HCT116 (cell line): ENCODE results near the gene ITGAD. TPM values are rescaled to one million over a fixed set of nuclear protein-coding genes. Genes with fewer than 3 reads are reported as not detected.

Experiments used
- ATAC-seq: fragments of 200-7000 bp; cut with Tn5 transposase; 2 replicates; pipeline ENCODE4 v1.9.1; 2020; ENCODE audit warnings: mild to moderate bottlenecking, moderate library complexity
- BruUV-seq: library from RNA; stranded (reverse); fragments of 400-500 nt; replicated peaks from 2 replicates; lab custom pipeline; 2021; lab: Mats Ljungman, UMichigan
- CTCF ChIA-PET: fragments of 300-600 bp; sonication (Branson Sonifier 250); formaldehyde crosslinking; loops from one replicate; lab custom pipeline; 2021; ENCODE audit warnings: antibody characterized with exemption; lab: Charles Lee
- POLR2A ChIA-PET: fragments of 300-600, 350-600 bp; sonication (Branson Sonifier 250); formaldehyde crosslinking; loops from one replicate; lab custom pipeline; 2021; ENCODE audit warnings: antibody characterized with exemption; lab: Charles Lee
- RAD21 ChIA-PET, 2 experiments: fragments of 300-600 bp; sonication (Branson Sonifier 250); formaldehyde crosslinking; loops; one replicate each; lab custom pipeline; 2023; ENCODE audit warnings: low total read pairs in 2 of 2; ENCODE audit not compliant: uncharacterized antibody in 2 of 2, unreplicated experiment in 2 of 2, low non-redundant PET in 1 of 2; lab: Charles Lee
- DNase-seq: peaks from one replicate; pipeline ENCODE4 v3.0.0-alpha.2; 2010; ENCODE audit warnings: low read depth, low spot score
- H2AFZ ChIP-seq: fragments of 200-600 bp; shearing (Covaris generic), sonication (generic); 2 replicates; pipeline ENCODE4 v1.6.1; 2017; ENCODE audit warnings: low read depth, mixed run types, mixed read lengths, antibody characterized with exemption, low read length; ENCODE audit not compliant: poor library complexity, severe bottlenecking
- H3K27ac ChIP-seq: 2 replicates; pipeline ENCODE4 v1.5.1; 2012; ENCODE audit warnings: low read depth, low read length
- H3K27me3 ChIP-seq: fragments of 200-600 bp; sonication (generic); 2 replicates; pipeline ENCODE4 v1.6.1; 2016; ENCODE audit warnings: mixed run types, low read length, mixed read lengths; ENCODE audit not compliant: insufficient read depth
- H3K36me3 ChIP-seq, 2 experiments: fragments of 200-500 bp in 1 of 2; fragments of 200-600 bp in 1 of 2; sonication (Bioruptor generic) in 1 of 2; sonication (generic) in 1 of 2; 2 replicates each; pipeline versions ENCODE4 v1.5.1 to v1.6.1; 2014 to 2016; ENCODE audit warnings: low read length in 2 of 2, inconsistent platforms in 1 of 2, mixed read lengths in 1 of 2, mixed run types in 1 of 2; ENCODE audit not compliant: insufficient read depth in 2 of 2, control insufficient read depth in 1 of 2
- H3K4me1 ChIP-seq, 2 experiments: fragments of 200-600 bp in 1 of 2; sonication (generic) in 1 of 2; 2 replicates each; pipeline versions ENCODE4 v1.5.1 to v1.6.1; 2012 to 2017; ENCODE audit warnings: low read length in 2 of 2, inconsistent platforms in 1 of 2, mild to moderate bottlenecking in 1 of 2, mixed read lengths in 1 of 2, mixed run types in 1 of 2, moderate library complexity in 1 of 2; ENCODE audit not compliant: insufficient read depth in 2 of 2, control insufficient read depth in 1 of 2
- H3K4me2 ChIP-seq: fragments of 200-600 bp; sonication (generic); 2 replicates; pipeline ENCODE4 v1.6.1; 2017; ENCODE audit warnings: mixed run types, low read length, mixed read lengths
- H3K4me3 ChIP-seq, 2 experiments: fragments of 200-600 bp in 1 of 2; sonication (generic) in 1 of 2; replicated peaks in 1 of 2; 2 replicates each; pipeline ENCODE4 v1.5.1; 2011 to 2016; ENCODE audit warnings: low read length in 2 of 2, control low read depth in 1 of 2, low read depth in 1 of 2, mild to moderate bottlenecking in 1 of 2, mixed read lengths in 1 of 2, mixed run types in 1 of 2
- H3K79me2 ChIP-seq: fragments of 200-600 bp; sonication (generic); 2 replicates; pipeline ENCODE4 v1.6.1; 2017; ENCODE audit warnings: mild to moderate bottlenecking, mixed run types, low read length, moderate library complexity, mixed read lengths; ENCODE audit not compliant: insufficient read depth
- H3K9ac ChIP-seq: fragments of 200-600 bp; sonication (generic); 2 replicates; pipeline ENCODE4 v1.6.1; 2016; ENCODE audit warnings: low read length, mixed read lengths
- H3K9me2 ChIP-seq: fragments of 200-600 bp; sonication (generic), shearing (Covaris generic); 2 replicates; pipeline ENCODE4 v1.6.1; 2017; ENCODE audit warnings: mixed run types, mild to moderate bottlenecking, moderate library complexity; ENCODE audit not compliant: insufficient read depth
- H3K9me3 ChIP-seq, 2 experiments: fragments of 200-500 bp in 1 of 2; fragments of 200-600 bp in 1 of 2; sonication (Bioruptor generic) in 1 of 2; sonication (generic) in 1 of 2; 2 replicates each; pipeline ENCODE4 v1.6.1; 2014 to 2017; ENCODE audit warnings: low read length in 2 of 2, mixed read lengths in 2 of 2, inconsistent platforms in 1 of 2, low read depth in 1 of 2, mild to moderate bottlenecking in 1 of 2, mixed run types in 1 of 2, moderate library complexity in 1 of 2; ENCODE audit not compliant: control insufficient read depth in 1 of 2, insufficient read depth in 1 of 2
- H4K20me1 ChIP-seq: fragments of 200-600 bp; sonication (generic), shearing (Covaris generic); 2 replicates; pipeline ENCODE4 v1.6.1; 2017; ENCODE audit warnings: mixed run types, mild to moderate bottlenecking, moderate library complexity; ENCODE audit not compliant: insufficient read depth
- CBX3 ChIP-seq: IDR thresholded peaks from 2 replicates; pipeline ENCODE4 v1.6.1; 2012; ENCODE audit warnings: low read depth
- CEBPB ChIP-seq: IDR thresholded peaks from 2 replicates; pipeline ENCODE4 v1.6.1; 2012; ENCODE audit warnings: low read depth
- CTCF ChIP-seq, 3 experiments: fragments of 200-600 bp in 1 of 3; sonication (generic) in 1 of 3; IDR thresholded peaks in 2 of 3; conservative IDR thresholded peaks in 1 of 3; 2 replicates each; pipeline ENCODE4 v1.5.1; 2012 to 2017; ENCODE audit warnings: low read depth in 2 of 3, low read length in 2 of 3, antibody characterized with exemption in 1 of 3, borderline replicate concordance in 1 of 3, control low read depth in 1 of 3, mild to moderate bottlenecking in 1 of 3, mixed read lengths in 1 of 3, mixed run types in 1 of 3, moderate library complexity in 1 of 3; ENCODE audit not compliant: insufficient read depth in 1 of 3
- EGR1 ChIP-seq: IDR thresholded peaks from 2 replicates; pipeline ENCODE4 v1.6.1; 2012; ENCODE audit warnings: low read depth
- ELF1 ChIP-seq: IDR thresholded peaks from 2 replicates; pipeline ENCODE4 v1.6.1; 2012; ENCODE audit warnings: low read depth, borderline replicate concordance
- EZH2 ChIP-seq: fragments of 200-600 bp; sonication (generic); IDR thresholded peaks from 2 replicates; pipeline ENCODE4 v1.6.1; 2017; ENCODE audit warnings: antibody characterized with exemption, mixed run types
- EZH2phosphoT487 ChIP-seq: fragments of 200-600 bp; IDR thresholded peaks from 2 replicates; pipeline ENCODE4 v1.6.1; 2018; ENCODE audit warnings: antibody characterized with exemption, borderline replicate concordance
- JUND ChIP-seq: IDR thresholded peaks from 2 replicates; pipeline ENCODE4 v1.6.1; 2012
- POLR2AphosphoS5 ChIP-seq: IDR thresholded peaks from 2 replicates; pipeline ENCODE4 v1.6.1; 2011; ENCODE audit warnings: mild to moderate bottlenecking, low read depth, low read length, moderate library complexity
- RAD21 ChIP-seq: IDR thresholded peaks from 2 replicates; pipeline ENCODE4 v1.6.1; 2012; ENCODE audit warnings: low read depth, mild to moderate bottlenecking
- SIN3A ChIP-seq: IDR thresholded peaks from 2 replicates; pipeline ENCODE4 v1.6.1; 2012; ENCODE audit warnings: low read depth
- SP1 ChIP-seq: IDR thresholded peaks from 2 replicates; pipeline ENCODE4 v1.6.1; 2012; ENCODE audit warnings: low read depth
- YY1 ChIP-seq: IDR thresholded peaks from 2 replicates; pipeline ENCODE4 v1.6.1; 2011; ENCODE audit warnings: low read length, low read depth, moderate library complexity, mild to moderate bottlenecking; ENCODE audit not compliant: insufficient replicate concordance; ENCODE audit errors: extremely low read depth
- ZBTB33 ChIP-seq: IDR thresholded peaks from 2 replicates; pipeline ENCODE4 v1.6.1; 2011; ENCODE audit warnings: mild to moderate bottlenecking, low read length, moderate library complexity; ENCODE audit not compliant: insufficient replicate concordance; ENCODE audit errors: extremely low read depth
- ZFX ChIP-seq: fragments of 450-650 bp; IDR thresholded peaks from 2 replicates; pipeline ENCODE4 v1.6.1; 2017
- ZNF274 ChIP-seq: fragments of 200-500 bp; sonication (Bioruptor generic); IDR thresholded peaks from 2 replicates; pipeline ENCODE4 v1.6.1; 2014; ENCODE audit warnings: mild to moderate bottlenecking, low read depth, low read length, inconsistent platforms
- intact Hi-C: fragments of 100-400 bp; cut with micrococcal nuclease; formaldehyde crosslinking; loops from 2 replicates; pipeline ENCODE4 v1.10.0; 2022
- total RNA-seq: library from RNA; stranded (reverse); gene quantifications from one replicate; pipeline ENCODE4 v1.2.1, GENCODE V29; 2021; ENCODE audit not compliant: unreplicated experiment
- TF ChIP-seq, protein P1 (sequence below): IDR thresholded peaks from 2 replicates; pipeline ENCODE4 v1.6.1; 2012; ENCODE audit warnings: low read depth
- TF ChIP-seq, protein P2 (sequence below): IDR thresholded peaks from 2 replicates; pipeline ENCODE4 v1.6.1; 2012

Gene ITGAD
- total RNA-seq, 1 experiment from 2014 or later, result 0.12 TPM

GRCh38 chr16:31375231-31375630 lies 17.9 kb upstream of the ITGAD start:
- no peak overlapping the region for H3K9ac ChIP-seq
- intact Hi-C loops, result no loop called here
- RAD21 ChIA-PET, result no interaction called here
- POLR2A ChIA-PET, result no interaction called here
- H3K4me1 ChIP-seq, result no peaks in the 10 kb centered on the region
- no peak overlapping the region for H3K4me2 ChIP-seq
- H3K9me3 ChIP-seq, result no peaks in the 10 kb centered on the region
- H2AFZ ChIP-seq, result no peak overlapping the region
- peaks cover 3% of the 10 kb centered on the region; the same call in 1 of the 2 replicates for H3K27me3 ChIP-seq
- TF ChIP-seq ZNF274 (no peak), CEBPB (no peak), SIN3A (no peak), YY1 (no peak), CBX3 (no peak), RAD21 (no peak), ELF1 (no peak), EGR1 (no peak), ZFX (no peak), JUND (no peak), POLR2AphosphoS5 (no peak), ZBTB33 (no peak), CTCF (IDR thresholded peaks at IDR 0.05 in 2 of 3, conservative IDR thresholded peaks at IDR 0.05 in 1 of 3; ENCODE audit: borderline replicate concordance in 1 of 3, insufficient read depth in 1 of 3, low read depth in 2 of 3, low read length in 2 of 3) (no peak), EZH2phosphoT487 (no peak), EZH2 (no peak), SP1 (no peak)
- TF ChIP-seq, protein P1, sequence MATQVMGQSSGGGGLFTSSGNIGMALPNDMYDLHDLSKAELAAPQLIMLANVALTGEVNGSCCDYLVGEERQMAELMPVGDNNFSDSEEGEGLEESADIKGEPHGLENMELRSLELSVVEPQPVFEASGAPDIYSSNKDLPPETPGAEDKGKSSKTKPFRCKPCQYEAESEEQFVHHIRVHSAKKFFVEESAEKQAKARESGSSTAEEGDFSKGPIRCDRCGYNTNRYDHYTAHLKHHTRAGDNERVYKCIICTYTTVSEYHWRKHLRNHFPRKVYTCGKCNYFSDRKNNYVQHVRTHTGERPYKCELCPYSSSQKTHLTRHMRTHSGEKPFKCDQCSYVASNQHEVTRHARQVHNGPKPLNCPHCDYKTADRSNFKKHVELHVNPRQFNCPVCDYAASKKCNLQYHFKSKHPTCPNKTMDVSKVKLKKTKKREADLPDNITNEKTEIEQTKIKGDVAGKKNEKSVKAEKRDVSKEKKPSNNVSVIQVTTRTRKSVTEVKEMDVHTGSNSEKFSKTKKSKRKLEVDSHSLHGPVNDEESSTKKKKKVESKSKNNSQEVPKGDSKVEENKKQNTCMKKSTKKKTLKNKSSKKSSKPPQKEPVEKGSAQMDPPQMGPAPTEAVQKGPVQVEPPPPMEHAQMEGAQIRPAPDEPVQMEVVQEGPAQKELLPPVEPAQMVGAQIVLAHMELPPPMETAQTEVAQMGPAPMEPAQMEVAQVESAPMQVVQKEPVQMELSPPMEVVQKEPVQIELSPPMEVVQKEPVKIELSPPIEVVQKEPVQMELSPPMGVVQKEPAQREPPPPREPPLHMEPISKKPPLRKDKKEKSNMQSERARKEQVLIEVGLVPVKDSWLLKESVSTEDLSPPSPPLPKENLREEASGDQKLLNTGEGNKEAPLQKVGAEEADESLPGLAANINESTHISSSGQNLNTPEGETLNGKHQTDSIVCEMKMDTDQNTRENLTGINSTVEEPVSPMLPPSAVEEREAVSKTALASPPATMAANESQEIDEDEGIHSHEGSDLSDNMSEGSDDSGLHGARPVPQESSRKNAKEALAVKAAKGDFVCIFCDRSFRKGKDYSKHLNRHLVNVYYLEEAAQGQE, result no peak
- TF ChIP-seq, protein P2, sequence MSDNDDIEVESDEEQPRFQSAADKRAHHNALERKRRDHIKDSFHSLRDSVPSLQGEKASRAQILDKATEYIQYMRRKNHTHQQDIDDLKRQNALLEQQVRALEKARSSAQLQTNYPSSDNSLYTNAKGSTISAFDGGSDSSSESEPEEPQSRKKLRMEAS, result no peak
- BruUV-seq, result no TSS peak
- H4K20me1 ChIP-seq, result no peaks in the 10 kb centered on the region
- H3K79me2 ChIP-seq, result no peaks in the 10 kb centered on the region
- H3K4me3 ChIP-seq, result no peak overlapping the region
- CTCF ChIA-PET, result interaction anchor here (1.1 kb wide), 1 partner anchor 11 kb away, joined by 3 read pairs; no protein-coding TSS in a partner anchor
- no peak for DNase-seq
- ATAC-seq, result no peak
- H3K27ac ChIP-seq, result no peak overlapping the region
- no peaks in the 10 kb centered on the region for H3K36me3 ChIP-seq
- H3K9me2 ChIP-seq, result no peaks in the 10 kb centered on the region
